Keratinocyte (primary cell): ENCODE results near the gene C11orf52. TPM values are rescaled to one million over a fixed set of nuclear protein-coding genes. Genes with fewer than 3 reads are reported as not detected.

Source experiments
- DNase-seq: peaks from one replicate; pipeline ENCODE4 v3.0.0-alpha.2; 2011; ENCODE audit warnings: low read depth, missing footprints, low spot score
- FAIRE-seq: peaks from 2 replicates; lab custom pipeline; 2011; peaks lifted over from hg19 to GRCh38; lab: Jason Lieb, UNC
- H2AFZ ChIP-seq: 2 replicates; pipeline ENCODE4 v1.6.0; 2012; ENCODE audit warnings: low read length, control low read depth, inconsistent platforms; ENCODE audit not compliant: control insufficient read depth
- H3K27ac ChIP-seq: 2 replicates; pipeline ENCODE4 v1.5.1; 2011; ENCODE audit warnings: low read length; ENCODE audit not compliant: control insufficient read depth, insufficient read depth
- H3K27me3 ChIP-seq: 3 replicates; pipeline ENCODE4 v1.6.0; 2011; ENCODE audit warnings: low read length; ENCODE audit not compliant: control insufficient read depth, insufficient read depth; ENCODE audit errors: extremely low read depth
- H3K36me3 ChIP-seq, 2 experiments: 2 replicates in 1 of 2; 3 replicates in 1 of 2; pipeline ENCODE4 v1.5.1; 2011; ENCODE audit warnings: low read length in 2 of 2, mild to moderate bottlenecking in 1 of 2; ENCODE audit not compliant: control insufficient read depth in 2 of 2, insufficient read depth in 2 of 2; ENCODE audit errors: extremely low read depth in 1 of 2
- H3K4me1 ChIP-seq: 3 replicates; pipeline ENCODE4 v1.5.1; 2011; ENCODE audit warnings: low read length; ENCODE audit not compliant: control insufficient read depth, insufficient read depth; ENCODE audit errors: extremely low read depth
- H3K4me2 ChIP-seq: 3 replicates; pipeline ENCODE4 v1.6.0; 2011; ENCODE audit warnings: low read depth, low read length; ENCODE audit not compliant: control insufficient read depth, insufficient read depth; ENCODE audit errors: extremely low read depth
- H3K4me3 ChIP-seq, 3 experiments: fragments of 200-600 bp in 1 of 3; sonication (generic) in 1 of 3; 2 replicates in 2 of 3; 3 replicates in 1 of 3; pipeline ENCODE4 v1.5.1; 2011 to 2016; ENCODE audit warnings: low read length in 3 of 3, mild to moderate bottlenecking in 3 of 3, control low read depth in 2 of 3, inconsistent platforms in 1 of 3, low read depth in 1 of 3, mixed read lengths in 1 of 3, mixed run types in 1 of 3, moderate library complexity in 1 of 3; ENCODE audit not compliant: control insufficient read depth in 2 of 3, insufficient read depth in 2 of 3; ENCODE audit errors: extremely low read depth in 1 of 3
- H3K79me2 ChIP-seq: 2 replicates; pipeline ENCODE4 v1.6.0; 2012; ENCODE audit warnings: low read length; ENCODE audit not compliant: control insufficient read depth, insufficient read depth
- H3K9ac ChIP-seq: 3 replicates; pipeline ENCODE4 v1.6.0; 2011; ENCODE audit warnings: low read length; ENCODE audit not compliant: control insufficient read depth, insufficient read depth; ENCODE audit errors: extremely low read depth
- H3K9me1 ChIP-seq: 3 replicates; pipeline ENCODE4 v1.6.0; 2011; ENCODE audit warnings: low read length; ENCODE audit not compliant: control insufficient read depth, insufficient read depth; ENCODE audit errors: extremely low read depth
- H3K9me3 ChIP-seq: 2 replicates; pipeline ENCODE4 v1.5.1; 2012; ENCODE audit warnings: low read depth, low read length; ENCODE audit not compliant: control insufficient read depth
- H4K20me1 ChIP-seq: 3 replicates; pipeline ENCODE4 v1.6.0; 2011; ENCODE audit warnings: low read length; ENCODE audit not compliant: control insufficient read depth, insufficient read depth; ENCODE audit errors: extremely low read depth
- EZH2 ChIP-seq: IDR thresholded peaks from one replicate; pipeline ENCODE4 v1.6.1; 2012; ENCODE audit warnings: inconsistent platforms, mild to moderate bottlenecking, low read length, moderate library complexity
- dilution Hi-C: fragments of 300-500 bp; cut with MboI; formaldehyde crosslinking; loops from one replicate; pipeline ENCODE4 v1.7.0; 2020; ENCODE audit warnings: low sequenced_read_pairs; ENCODE audit not compliant: extremely low pct_ligation_motif_present
- polyA plus RNA-seq, 5 experiments: library from polyadenylated mRNA; depleted of rRNA in 3 of 5; stranded (reverse) in 3 of 5; stranded (forward) in 1 of 5; unstranded in 1 of 5; fragments of >200 nt; gene quantifications; 1 replicate in 1 of 5; 2 replicates in 3 of 5; 3 replicates in 1 of 5; pipeline versions ENCODE4 v1.2.1 to v1.2.3, GENCODE V29; 2011 to 2012; ENCODE audit warnings: missing spikeins in 2 of 5, low read depth in 1 of 5, low replicate concordance in 1 of 5
- TF ChIP-seq, protein P1 (sequence below), 3 experiments: IDR thresholded peaks in 1 of 3; conservative IDR thresholded peaks in 1 of 3; optimal IDR thresholded peaks in 1 of 3; 2 replicates in 2 of 3; 3 replicates in 1 of 3; pipeline versions ENCODE3 to v1.5.1; 2011; ENCODE audit warnings: low read length in 3 of 3, mild to moderate bottlenecking in 3 of 3, moderate library complexity in 2 of 3, control low read depth in 1 of 3, inconsistent platforms in 1 of 3; ENCODE audit not compliant: insufficient read depth in 2 of 3; ENCODE audit errors: extremely low read depth in 1 of 3

Gene C11orf52
- polyA plus RNA-seq, 1 donor (not counting 4 experiments of a cell fraction or from before 2014, with no cell fraction given): 3.5 TPM

DNA sequence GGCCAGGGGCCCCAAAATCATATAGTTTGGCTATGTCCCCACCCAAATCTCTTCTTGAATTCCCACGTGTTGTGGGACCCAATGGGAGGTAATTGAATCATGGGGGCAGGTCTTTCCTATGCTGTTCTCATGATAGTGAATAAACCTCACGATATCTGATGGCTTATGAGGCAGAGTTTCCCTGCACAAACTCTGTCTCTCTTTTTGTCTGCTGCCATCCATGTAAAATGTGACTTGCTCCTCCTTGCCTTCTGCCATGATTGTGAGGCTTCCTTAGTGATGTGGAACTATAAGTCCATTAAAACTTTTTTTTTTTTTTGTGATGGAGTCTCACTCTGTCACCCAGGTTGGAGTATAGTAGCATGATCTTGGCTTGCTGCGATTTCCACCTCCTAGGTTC lies 32.9 kb downstream of the C11orf52 start:
- H3K79me2 ChIP-seq: no peaks in the 10 kb centered on the region
- H3K36me3 ChIP-seq: no peaks in the 10 kb centered on the region
- H3K9ac ChIP-seq: no peak overlapping the region
- TF ChIP-seq, protein P1, sequence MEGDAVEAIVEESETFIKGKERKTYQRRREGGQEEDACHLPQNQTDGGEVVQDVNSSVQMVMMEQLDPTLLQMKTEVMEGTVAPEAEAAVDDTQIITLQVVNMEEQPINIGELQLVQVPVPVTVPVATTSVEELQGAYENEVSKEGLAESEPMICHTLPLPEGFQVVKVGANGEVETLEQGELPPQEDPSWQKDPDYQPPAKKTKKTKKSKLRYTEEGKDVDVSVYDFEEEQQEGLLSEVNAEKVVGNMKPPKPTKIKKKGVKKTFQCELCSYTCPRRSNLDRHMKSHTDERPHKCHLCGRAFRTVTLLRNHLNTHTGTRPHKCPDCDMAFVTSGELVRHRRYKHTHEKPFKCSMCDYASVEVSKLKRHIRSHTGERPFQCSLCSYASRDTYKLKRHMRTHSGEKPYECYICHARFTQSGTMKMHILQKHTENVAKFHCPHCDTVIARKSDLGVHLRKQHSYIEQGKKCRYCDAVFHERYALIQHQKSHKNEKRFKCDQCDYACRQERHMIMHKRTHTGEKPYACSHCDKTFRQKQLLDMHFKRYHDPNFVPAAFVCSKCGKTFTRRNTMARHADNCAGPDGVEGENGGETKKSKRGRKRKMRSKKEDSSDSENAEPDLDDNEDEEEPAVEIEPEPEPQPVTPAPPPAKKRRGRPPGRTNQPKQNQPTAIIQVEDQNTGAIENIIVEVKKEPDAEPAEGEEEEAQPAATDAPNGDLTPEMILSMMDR (optimal IDR thresholded peaks at IDR 0.05 in 1 of 3, IDR thresholded peaks at IDR 0.05 in 1 of 3, conservative IDR thresholded peaks at IDR 0.05 in 1 of 3; ENCODE audit: extremely low read depth in 1 of 3, insufficient read depth in 2 of 3, low read length in 3 of 3): no peak
- no peak for TF ChIP-seq EZH2
- H2AFZ ChIP-seq: no peak overlapping the region
- H3K4me3 ChIP-seq: no peak overlapping the region
- no peaks in the 10 kb centered on the region for H4K20me1 ChIP-seq
- H3K9me1 ChIP-seq: no peaks in the 10 kb centered on the region
- H3K9me3 ChIP-seq: no peaks in the 10 kb centered on the region
- H3K4me2 ChIP-seq: no peak overlapping the region
- no peak for DNase-seq
- H3K4me1 ChIP-seq: no peaks in the 10 kb centered on the region
- no peak for FAIRE-seq
- dilution Hi-C loops: no loop called here
- H3K27ac ChIP-seq: no peak overlapping the region
- no peaks in the 10 kb centered on the region for H3K27me3 ChIP-seq

DNA sequence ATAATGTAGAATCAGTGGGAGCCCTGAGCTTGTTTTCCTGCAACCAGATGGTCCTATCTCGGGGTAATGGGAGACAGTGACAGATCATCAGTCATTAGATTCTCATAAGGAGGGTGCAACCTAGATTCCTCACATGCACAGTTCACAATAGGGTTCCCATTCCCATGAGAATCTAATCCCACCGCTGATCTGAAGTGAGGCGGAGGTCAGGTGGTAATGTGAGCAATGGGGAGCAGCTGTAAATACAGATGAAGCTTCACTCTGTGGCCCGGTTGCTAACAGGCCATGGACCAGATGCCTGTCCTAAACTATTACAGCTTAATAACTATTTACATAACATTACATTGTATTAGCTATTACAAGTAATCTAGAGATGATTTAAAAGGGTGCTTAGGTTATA lies 35.4 kb downstream of the C11orf52 start:
- TF ChIP-seq EZH2: no peak
- TF ChIP-seq, protein P1 (optimal IDR thresholded peaks at IDR 0.05 in 1 of 3, IDR thresholded peaks at IDR 0.05 in 1 of 3, conservative IDR thresholded peaks at IDR 0.05 in 1 of 3; ENCODE audit: extremely low read depth in 1 of 3, insufficient read depth in 2 of 3, low read length in 3 of 3): no peak
- Histone ChIP-seq H3K4me2 (no peak overlapping the region), H2AFZ (no peak overlapping the region), H3K36me3 (no peaks in the 10 kb centered on the region), H3K4me1 (no peaks in the 10 kb centered on the region), H3K9me1 (no peaks in the 10 kb centered on the region), H4K20me1 (no peaks in the 10 kb centered on the region), H3K4me3 (no peak overlapping the region), H3K27me3 (no peaks in the 10 kb centered on the region), H3K27ac (no peak overlapping the region), H3K9me3 (no peaks in the 10 kb centered on the region), H3K9ac (no peak overlapping the region), H3K79me2 (no peaks in the 10 kb centered on the region)
- FAIRE-seq (no peak), DNase-seq (no peak)
- dilution Hi-C loops: no loop called here
